Body of pancreas (tissue), 4 donors: ENCODE measurements around the gene C19orf38.

ENCODE experiments used
- POLR2A ChIP-seq, 3 donors: fragments of 450-650 bp; IDR thresholded peaks; one replicate each; pipeline ENCODE4 v1.6.1; 2016; ENCODE audit warnings: antibody characterized with exemption in 3 of 3, mild to moderate bottlenecking in 2 of 3
- TF ChIP-seq, protein P1 (sequence below), 7 experiments: fragments of 450-650 bp in 4 of 7; fragments of 200-600 bp in 3 of 7; sonication (generic) in 3 of 7; IDR thresholded peaks; one replicate each; pipeline ENCODE4 v1.5.1; 2016 to 2019; ENCODE audit warnings: antibody characterized with exemption in 7 of 7

GRCh38 chr19:10848230-10848856, at the start of gene C19orf38:
- TF ChIP-seq, protein P1, sequence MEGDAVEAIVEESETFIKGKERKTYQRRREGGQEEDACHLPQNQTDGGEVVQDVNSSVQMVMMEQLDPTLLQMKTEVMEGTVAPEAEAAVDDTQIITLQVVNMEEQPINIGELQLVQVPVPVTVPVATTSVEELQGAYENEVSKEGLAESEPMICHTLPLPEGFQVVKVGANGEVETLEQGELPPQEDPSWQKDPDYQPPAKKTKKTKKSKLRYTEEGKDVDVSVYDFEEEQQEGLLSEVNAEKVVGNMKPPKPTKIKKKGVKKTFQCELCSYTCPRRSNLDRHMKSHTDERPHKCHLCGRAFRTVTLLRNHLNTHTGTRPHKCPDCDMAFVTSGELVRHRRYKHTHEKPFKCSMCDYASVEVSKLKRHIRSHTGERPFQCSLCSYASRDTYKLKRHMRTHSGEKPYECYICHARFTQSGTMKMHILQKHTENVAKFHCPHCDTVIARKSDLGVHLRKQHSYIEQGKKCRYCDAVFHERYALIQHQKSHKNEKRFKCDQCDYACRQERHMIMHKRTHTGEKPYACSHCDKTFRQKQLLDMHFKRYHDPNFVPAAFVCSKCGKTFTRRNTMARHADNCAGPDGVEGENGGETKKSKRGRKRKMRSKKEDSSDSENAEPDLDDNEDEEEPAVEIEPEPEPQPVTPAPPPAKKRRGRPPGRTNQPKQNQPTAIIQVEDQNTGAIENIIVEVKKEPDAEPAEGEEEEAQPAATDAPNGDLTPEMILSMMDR (IDR thresholded peaks at IDR 0.05), result no peak
- TF ChIP-seq POLR2A (IDR thresholded peaks at IDR 0.05), result no peak
